SJCRH30 (cell line): Measurements from ENCODE around the gene HIPK3. TPM values are rescaled to one million over a fixed set of nuclear protein-coding genes. Genes with fewer than 3 reads are reported as not detected.

Experiments
- DNase-seq, 2 experiments: peaks; one replicate each; pipeline ENCODE4 v3.0.0-alpha.2; 2015 to 2020
- H3K27ac ChIP-seq: fragments of 250-450 bp; sonication (Bioruptor Pico); 2 replicates; pipeline ENCODE4 v1.5.1; 2020; ENCODE audit warnings: mild to moderate bottlenecking, moderate library complexity
- H3K27me3 ChIP-seq: fragments of 250-450 bp; sonication (Bioruptor Pico); 2 replicates; pipeline ENCODE4 v1.5.1; 2020; ENCODE audit warnings: mild to moderate bottlenecking, moderate library complexity
- H3K36me3 ChIP-seq: fragments of 250-450 bp; sonication (Bioruptor Pico); 2 replicates; pipeline ENCODE4 v1.5.1; 2020; ENCODE audit warnings: mild to moderate bottlenecking, moderate library complexity
- H3K4me1 ChIP-seq: fragments of 250-450 bp; sonication (Bioruptor Pico); 2 replicates; pipeline ENCODE4 v1.5.1; 2020; ENCODE audit warnings: mild to moderate bottlenecking, moderate library complexity
- H3K4me3 ChIP-seq: fragments of 250-450 bp; sonication (Bioruptor Pico); 2 replicates; pipeline ENCODE4 v1.5.1; 2020; ENCODE audit warnings: mild to moderate bottlenecking, moderate library complexity
- H3K9me3 ChIP-seq: fragments of 250-450 bp; sonication (Bioruptor Pico); replicated peaks from 2 replicates; pipeline ENCODE4 v1.5.1; 2020; ENCODE audit warnings: mild to moderate bottlenecking, moderate library complexity
- total RNA-seq: library from RNA; depleted of rRNA; stranded (reverse); fragments of >200 nt; shearing (Covaris generic); gene quantifications from 2 replicates; pipeline ENCODE4 v1.2.3, GENCODE V29; 2014

The HIPK3 gene
- total RNA-seq, 1 experiment from 2014 or later = 51.7 TPM

- H3K27me3 ChIP-seq = no peaks in the 10 kb centered on the region
- DNase-seq = no peak
- H3K9me3 ChIP-seq = no peaks in the 10 kb centered on the region
- peaks cover 13% of the 10 kb centered on the region for H3K4me1 ChIP-seq
- no peak overlapping the region for H3K27ac ChIP-seq
- no peak overlapping the region for H3K4me3 ChIP-seq
- no peaks in the 10 kb centered on the region for H3K36me3 ChIP-seq
These were observed 51.9 kb downstream of the HIPK3 start for GRCh38 chr11:33309118-33309517.

GRCh38 chr11:33310720-33311500, 53.7 kb downstream of the HIPK3 start:
- Histone ChIP-seq H3K27ac (no peak overlapping the region), H3K9me3 (no peaks in the 10 kb centered on the region), H3K27me3 (no peaks in the 10 kb centered on the region), H3K4me3 (no peak overlapping the region), H3K36me3 (no peaks in the 10 kb centered on the region; the same call in 1 of the 2 replicates), H3K4me1 (peaks cover 13% of the 10 kb centered on the region)
- peak; percentile 21 to 53 for DNase-seq

- H3K27ac ChIP-seq = no peak overlapping the region
- no peaks in the 10 kb centered on the region; the same call in 1 of the 2 replicates for H3K36me3 ChIP-seq
- H3K9me3 ChIP-seq = no peaks in the 10 kb centered on the region
- H3K27me3 ChIP-seq = no peaks in the 10 kb centered on the region
- DNase-seq = no peak
- H3K4me3 ChIP-seq = no peak overlapping the region
- H3K4me1 ChIP-seq = peaks cover 13% of the 10 kb centered on the region
These were observed 54.5 kb downstream of the HIPK3 start for GRCh38 chr11:33311680-33312079.

GRCh38 chr11:33315822-33316221, 58.6 kb downstream of the HIPK3 start:
- Histone ChIP-seq H3K36me3 (no peaks in the 10 kb centered on the region; the same call in 1 of the 2 replicates), H3K27me3 (no peaks in the 10 kb centered on the region), H3K4me1 (peaks cover 10% of the 10 kb centered on the region), H3K4me3 (no peak overlapping the region), H3K9me3 (no peaks in the 10 kb centered on the region), H3K27ac (no peak overlapping the region)
- DNase-seq = no peak

- Histone ChIP-seq H3K36me3 (no peaks in the 10 kb centered on the region; the same call in 1 of the 2 replicates), H3K27ac (peak overlapping the region; percentile 45; the same call in 1 of the 2 replicates), H3K4me3 (no peak overlapping the region), H3K27me3 (no peaks in the 10 kb centered on the region), H3K4me1 (peaks cover 10% of the 10 kb centered on the region), H3K9me3 (no peaks in the 10 kb centered on the region)
- DNase-seq = peak in 1 of 2 experiments; percentile 35
These were observed 60.5 kb downstream of the HIPK3 start for GRCh38 chr11:33317662-33318061.

GRCh38 chr11:33320016-33320813, 63.0 kb downstream of the HIPK3 start:
- H3K4me3 ChIP-seq = no peak overlapping the region
- no peaks in the 10 kb centered on the region for H3K9me3 ChIP-seq
- DNase-seq = no peak
- no peak overlapping the region for H3K27ac ChIP-seq
- no peaks in the 10 kb centered on the region; the same call in 1 of the 2 replicates for H3K36me3 ChIP-seq
- no peaks in the 10 kb centered on the region for H3K27me3 ChIP-seq
- peaks cover 24% of the 10 kb centered on the region for H3K4me1 ChIP-seq

GRCh38 chr11:33320814-33321330, 63.7 kb downstream of the HIPK3 start:
- peaks cover 24% of the 10 kb centered on the region for H3K4me1 ChIP-seq
- no peaks in the 10 kb centered on the region for H3K27me3 ChIP-seq
- H3K4me3 ChIP-seq = no peak overlapping the region
- DNase-seq = no peak
- no peaks in the 10 kb centered on the region for H3K9me3 ChIP-seq
- H3K27ac ChIP-seq = no peak overlapping the region
- H3K36me3 ChIP-seq = no peaks in the 10 kb centered on the region

GRCh38 chr11:33321422-33321821, 64.2 kb downstream of the HIPK3 start:
- Histone ChIP-seq H3K36me3 (no peaks in the 10 kb centered on the region), H3K9me3 (no peaks in the 10 kb centered on the region), H3K27ac (no peak overlapping the region), H3K4me3 (no peak overlapping the region), H3K4me1 (peaks cover 24% of the 10 kb centered on the region), H3K27me3 (no peaks in the 10 kb centered on the region)
- no peak for DNase-seq

GRCh38 chr11:33323421-33323820, 66.2 kb downstream of the HIPK3 start:
- Histone ChIP-seq H3K27me3 (no peaks in the 10 kb centered on the region), H3K36me3 (no peaks in the 10 kb centered on the region), H3K4me1 (peaks cover 16% of the 10 kb centered on the region), H3K9me3 (no peaks in the 10 kb centered on the region), H3K4me3 (no peak overlapping the region), H3K27ac (no peak overlapping the region)
- no peak for DNase-seq

GRCh38 chr11:33324302-33324985, 67.3 kb downstream of the HIPK3 start:
- Histone ChIP-seq H3K27me3 (no peaks in the 10 kb centered on the region), H3K4me3 (no peak overlapping the region), H3K9me3 (no peaks in the 10 kb centered on the region), H3K4me1 (peaks cover 15% of the 10 kb centered on the region), H3K36me3 (no peaks in the 10 kb centered on the region), H3K27ac (peak overlapping the region; percentile 5; the same call in 1 of the 2 replicates)
- peak; percentile 77 to 85 for DNase-seq

- H3K27ac ChIP-seq = no peak overlapping the region
These were observed 68.3 kb downstream of the HIPK3 start for GRCh38 chr11:33325451-33325850.

GRCh38 chr11:33329705-33330329, 72.6 kb downstream of the HIPK3 start:
- no peaks in the 10 kb centered on the region for H3K27me3 ChIP-seq
- H3K27ac ChIP-seq = no peak overlapping the region
- peaks cover 2% of the 10 kb centered on the region for H3K4me1 ChIP-seq
- H3K36me3 ChIP-seq = no peaks in the 10 kb centered on the region
- no peaks in the 10 kb centered on the region for H3K9me3 ChIP-seq
- DNase-seq = peak; percentile 38 to 73
- H3K4me3 ChIP-seq = no peak overlapping the region

More at GRCh38 chr11:33325451-33325850, 68.3 kb downstream of the HIPK3 start:
- no peak for DNase-seq
- H3K27me3 ChIP-seq = no peaks in the 10 kb centered on the region
- no peak overlapping the region for H3K4me3 ChIP-seq
- H3K9me3 ChIP-seq = no peaks in the 10 kb centered on the region
- H3K36me3 ChIP-seq = no peaks in the 10 kb centered on the region
- peaks cover 15% of the 10 kb centered on the region for H3K4me1 ChIP-seq

- DNase-seq = no peak
- no peak overlapping the region for H3K27ac ChIP-seq
- no peaks in the 10 kb centered on the region for H3K36me3 ChIP-seq
- no peaks in the 10 kb centered on the region; the same call in 1 of the 2 replicates for H3K4me1 ChIP-seq
- no peaks in the 10 kb centered on the region for H3K27me3 ChIP-seq
- H3K4me3 ChIP-seq = no peak overlapping the region
- no peaks in the 10 kb centered on the region for H3K9me3 ChIP-seq
These were observed 76.6 kb downstream of the HIPK3 start for GRCh38 chr11:33333816-33334215.

GRCh38 chr11:33334627-33335026, 77.4 kb downstream of the HIPK3 start:
- no peak overlapping the region for H3K4me3 ChIP-seq
- no peaks in the 10 kb centered on the region for H3K27me3 ChIP-seq
- no peaks in the 10 kb centered on the region; the same call in 1 of the 2 replicates for H3K4me1 ChIP-seq
- no peaks in the 10 kb centered on the region for H3K36me3 ChIP-seq
- no peaks in the 10 kb centered on the region for H3K9me3 ChIP-seq
- H3K27ac ChIP-seq = no peak overlapping the region
- DNase-seq = no peak
